Suprapubic skin (tissue), 4 donors: ENCODE data around the gene FSIP1. TPM values are rescaled to one million over a fixed set of nuclear protein-coding genes. Genes with fewer than 3 reads are reported as not detected.
A peak's percentile ranks its signal among the peaks of the same experiment; 100 is the strongest.

Experiments used
- DNase-seq, 2 donors: peaks; one replicate each; pipeline ENCODE4 v3.0.0-alpha.2; 2019; ENCODE audit warnings: low spot score in 2 of 2
- H3K27ac ChIP-seq: fragments of 200-600 bp; sonication (generic); one replicate; pipeline ENCODE4 v1.5.1; 2019
- H3K27me3 ChIP-seq: fragments of 200-600 bp; sonication (generic); one replicate; pipeline ENCODE4 v1.5.1; 2019
- H3K36me3 ChIP-seq: fragments of 200-600 bp; sonication (generic); one replicate; pipeline ENCODE4 v1.5.1; 2019
- H3K4me1 ChIP-seq: fragments of 200-600 bp; sonication (generic); one replicate; pipeline ENCODE4 v1.5.1; 2019
- H3K4me3 ChIP-seq: fragments of 200-600 bp; sonication (generic); one replicate; pipeline ENCODE4 v1.5.1; 2019; ENCODE audit warnings: mild to moderate bottlenecking
- H3K9me3 ChIP-seq: fragments of 200-600 bp; sonication (generic); one replicate; pipeline ENCODE4 v1.5.1; 2019
- CTCF ChIP-seq, 2 donors: fragments of 200-600 bp in 1 of 2; fragments of 450-650 bp in 1 of 2; sonication (generic) in 1 of 2; IDR thresholded peaks; one replicate each; pipeline ENCODE4 v1.5.1; 2016 to 2019; ENCODE audit warnings: antibody characterized with exemption in 2 of 2, mild to moderate bottlenecking in 1 of 2, moderate library complexity in 1 of 2
- EP300 ChIP-seq: sonication (generic); formaldehyde crosslinking; IDR thresholded peaks from one replicate; pipeline ENCODE4 v1.6.1; 2017; ENCODE audit warnings: antibody characterized with exemption
- POLR2A ChIP-seq, 2 donors: fragments of 450-650 bp; IDR thresholded peaks; one replicate each; pipeline ENCODE4 v1.6.1; 2017; ENCODE audit warnings: antibody characterized with exemption in 2 of 2, mild to moderate bottlenecking in 2 of 2, moderate library complexity in 2 of 2
- POLR2AphosphoS5 ChIP-seq, 3 donors: sonication (generic); formaldehyde crosslinking; IDR thresholded peaks; one replicate each; pipeline ENCODE4 v1.6.1; 2017; ENCODE audit warnings: antibody characterized with exemption in 3 of 3
- WGBS: methylation state at CpG from one replicate; pipeline ENCODE4 v1.1.5; 2018; 5-methylcytosine and 5-hydroxymethylcytosine counted together
- total RNA-seq, 4 donors: library from RNA; depleted of rRNA; stranded (reverse); fragments of >200 nt; gene quantifications; one replicate each; pipeline ENCODE4 v1.1.0, GENCODE V29; 2016

FSIP1 gene
- total RNA-seq, 4 donors from 2014 or later = 0.21 to 0.24 TPM; not detected in 2

- no peak for DNase-seq
- TF ChIP-seq POLR2A (IDR thresholded peaks at IDR 0.05) (no peak), POLR2AphosphoS5 (IDR thresholded peaks at IDR 0.05) (no peak)
- Histone ChIP-seq H3K27me3 (no peaks in the 10 kb centered on the region), H3K4me3 (no peak overlapping the region), H3K9me3 (no peaks in the 10 kb centered on the region), H3K36me3 (no peaks in the 10 kb centered on the region), H3K27ac (no peak overlapping the region), H3K4me1 (peaks cover 3% of the 10 kb centered on the region)
- WGBS = 64% methylated on average over 3 of the region's 3 CpGs
Measured at GRCh38 chr15:39778021-39778420, 4.6 kb downstream of the FSIP1 start.

- Histone ChIP-seq H3K27me3 (no peaks in the 10 kb centered on the region), H3K4me3 (no peak overlapping the region), H3K9me3 (no peaks in the 10 kb centered on the region), H3K27ac (no peak overlapping the region), H3K36me3 (no peaks in the 10 kb centered on the region), H3K4me1 (no peaks in the 10 kb centered on the region)
- 91% methylated on average over 4 of the region's 4 CpGs for WGBS
- no peak for DNase-seq
- TF ChIP-seq CTCF (IDR thresholded peaks at IDR 0.05) (no peak), POLR2A (IDR thresholded peaks at IDR 0.05) (no peak), EP300 (no peak)
Measured at GRCh38 chr15:39777496-39777895, 5.1 kb downstream of the FSIP1 start.

GRCh38 chr15:39776068-39776467 is 6.6 kb downstream of the FSIP1 start:
- Histone ChIP-seq H3K9me3 (no peaks in the 10 kb centered on the region), H3K27ac (no peak overlapping the region), H3K27me3 (no peaks in the 10 kb centered on the region), H3K4me3 (no peak overlapping the region), H3K36me3 (no peaks in the 10 kb centered on the region), H3K4me1 (peaks cover 6% of the 10 kb centered on the region)
- 65% methylated on average over 4 of the region's 4 CpGs for WGBS
- no peak for DNase-seq
- TF ChIP-seq POLR2A (IDR thresholded peaks at IDR 0.05) = no peak
- no peak for TF ChIP-seq EP300
- TF ChIP-seq POLR2AphosphoS5 (IDR thresholded peaks at IDR 0.05) = no peak
- no peak for TF ChIP-seq CTCF (IDR thresholded peaks at IDR 0.05)

- TF ChIP-seq POLR2A (IDR thresholded peaks at IDR 0.05) (no peak), CTCF (IDR thresholded peaks at IDR 0.05) (no peak), POLR2AphosphoS5 (IDR thresholded peaks at IDR 0.05) (no peak), EP300 (no peak)
- Histone ChIP-seq H3K27me3 (no peaks in the 10 kb centered on the region), H3K4me1 (peaks cover 6% of the 10 kb centered on the region), H3K36me3 (no peaks in the 10 kb centered on the region), H3K4me3 (no peak overlapping the region), H3K27ac (no peak overlapping the region), H3K9me3 (no peaks in the 10 kb centered on the region)
- no peak for DNase-seq
- 87% methylated on average over 3 of the region's 3 CpGs for WGBS
Measured at GRCh38 chr15:39774688-39775267, 7.9 kb downstream of the FSIP1 start.

- no peak for DNase-seq
- Histone ChIP-seq H3K27ac (no peak overlapping the region), H3K9me3 (no peaks in the 10 kb centered on the region), H3K36me3 (no peaks in the 10 kb centered on the region), H3K27me3 (no peaks in the 10 kb centered on the region), H3K4me1 (peaks cover 6% of the 10 kb centered on the region), H3K4me3 (no peak overlapping the region)
- TF ChIP-seq CTCF (IDR thresholded peaks at IDR 0.05) (no peak), POLR2A (IDR thresholded peaks at IDR 0.05) (no peak), POLR2AphosphoS5 (IDR thresholded peaks at IDR 0.05) (peak in 1 of 3 donors; percentile 16), EP300 (no peak)
- WGBS = 58% methylated on average over 8 of the region's 8 CpGs
Measured at GRCh38 chr15:39770748-39771689, 11.6 kb downstream of the FSIP1 start.
